Osteoblast (primary cell): Measurements from ENCODE around the gene SLC23A2. TPM values are rescaled to one million over a fixed set of nuclear protein-coding genes. Genes with fewer than 3 reads are reported as not detected.

Experiments used
- DNase-seq: peaks from one replicate; pipeline ENCODE4 v3.0.0; 2011; ENCODE audit warnings: low spot score, mixed read lengths; ENCODE audit not compliant: insufficient read length; ENCODE audit errors: missing footprints
- H2AFZ ChIP-seq: 2 replicates; pipeline ENCODE4 v1.6.0; 2011; ENCODE audit warnings: mild to moderate bottlenecking, low read length
- H3K27ac ChIP-seq: 2 replicates; pipeline ENCODE4 v1.5.1; 2011; ENCODE audit warnings: mild to moderate bottlenecking, low read depth, low read length, moderate library complexity
- H3K27me3 ChIP-seq: 2 replicates; pipeline ENCODE4 v1.6.0; 2012; ENCODE audit warnings: mild to moderate bottlenecking, control low read depth, inconsistent platforms, low read length, moderate library complexity; ENCODE audit not compliant: insufficient read depth
- H3K36me3 ChIP-seq: 2 replicates; pipeline ENCODE4 v1.5.1; 2011; ENCODE audit warnings: mild to moderate bottlenecking, low read length, control low read depth, moderate library complexity; ENCODE audit not compliant: insufficient read depth
- H3K4me1 ChIP-seq: 2 replicates; pipeline ENCODE4 v1.5.1; 2011; ENCODE audit warnings: mild to moderate bottlenecking, low read length, control low read depth, moderate library complexity; ENCODE audit not compliant: insufficient read depth
- H3K4me2 ChIP-seq: 2 replicates; pipeline ENCODE4 v1.6.0; 2011; ENCODE audit warnings: mild to moderate bottlenecking, low read length; ENCODE audit not compliant: insufficient read depth
- H3K4me3 ChIP-seq: fragments of 200-600 bp; sonication (generic); 3 replicates; pipeline ENCODE4 v1.5.1; 2012; ENCODE audit warnings: mild to moderate bottlenecking, low read length, inconsistent platforms; ENCODE audit not compliant: insufficient read depth
- H3K79me2 ChIP-seq: 2 replicates; pipeline ENCODE4 v1.6.0; 2012; ENCODE audit warnings: mild to moderate bottlenecking, low read length, control low read depth, inconsistent platforms; ENCODE audit not compliant: insufficient read depth
- H3K9me3 ChIP-seq: 2 replicates; pipeline ENCODE4 v1.5.1; 2011; ENCODE audit warnings: low read depth, low read length, control low read depth
- H4K20me1 ChIP-seq: 2 replicates; pipeline ENCODE4 v1.6.0; 2012; ENCODE audit warnings: mild to moderate bottlenecking, low read length, control low read depth; ENCODE audit not compliant: insufficient read depth
- CTCF ChIP-seq: IDR thresholded peaks from 2 replicates; pipeline ENCODE4 v1.5.1; 2011; ENCODE audit warnings: mild to moderate bottlenecking, low read depth, low read length, moderate library complexity; ENCODE audit errors: extremely low read depth
- total RNA-seq: library from RNA; depleted of rRNA; stranded (reverse); fragments of >200 nt; gene quantifications from 2 replicates; pipeline ENCODE4 v1.2.3, GENCODE V29; 2012

The SLC23A2 gene
- total RNA-seq, 1 donor = 20.6 TPM

GRCh38 chr20:4855555-4855954, 145.8 kb downstream of the SLC23A2 start:
- Histone ChIP-seq H4K20me1 (no peaks in the 10 kb centered on the region), H3K9me3 (no peaks in the 10 kb centered on the region), H3K4me3 (no peak overlapping the region), H3K4me2 (no peak overlapping the region), H3K36me3 (peaks cover 26% of the 10 kb centered on the region), H3K27me3 (no peaks in the 10 kb centered on the region), H3K4me1 (no peaks in the 10 kb centered on the region), H2AFZ (no peak overlapping the region), H3K79me2 (no peaks in the 10 kb centered on the region), H3K27ac (no peak overlapping the region)
- no peak for TF ChIP-seq CTCF
- DNase-seq = no peak

- Histone ChIP-seq H4K20me1 (no peaks in the 10 kb centered on the region), H3K36me3 (peaks cover 21% of the 10 kb centered on the region), H3K27ac (no peak overlapping the region), H3K27me3 (no peaks in the 10 kb centered on the region), H3K79me2 (no peaks in the 10 kb centered on the region), H2AFZ (no peak overlapping the region), H3K9me3 (no peaks in the 10 kb centered on the region), H3K4me3 (no peak overlapping the region), H3K4me1 (no peaks in the 10 kb centered on the region), H3K4me2 (no peak overlapping the region)
- TF ChIP-seq CTCF = no peak
- no peak for DNase-seq
These were observed 146.2 kb downstream of the SLC23A2 start for GRCh38 chr20:4855097-4855496.

- no peak for DNase-seq
- Histone ChIP-seq H3K79me2 (no peaks in the 10 kb centered on the region), H3K27ac (no peak overlapping the region), H4K20me1 (no peaks in the 10 kb centered on the region), H3K36me3 (peaks cover 18% of the 10 kb centered on the region), H3K4me1 (no peaks in the 10 kb centered on the region), H3K4me3 (no peak overlapping the region), H3K27me3 (no peaks in the 10 kb centered on the region), H2AFZ (no peak overlapping the region), H3K9me3 (no peaks in the 10 kb centered on the region), H3K4me2 (no peak overlapping the region)
- TF ChIP-seq CTCF = no peak
These were observed 146.8 kb downstream of the SLC23A2 start for GRCh38 chr20:4854561-4854901.

- H3K79me2 ChIP-seq = no peaks in the 10 kb centered on the region
- no peak for DNase-seq
- no peak overlapping the region for H2AFZ ChIP-seq
- no peak for TF ChIP-seq CTCF
- H3K4me1 ChIP-seq = no peaks in the 10 kb centered on the region
- H3K9me3 ChIP-seq = no peaks in the 10 kb centered on the region
- H4K20me1 ChIP-seq = no peaks in the 10 kb centered on the region
- H3K27me3 ChIP-seq = no peaks in the 10 kb centered on the region
- H3K4me2 ChIP-seq = no peak overlapping the region
- no peak overlapping the region for H3K4me3 ChIP-seq
- no peak overlapping the region for H3K27ac ChIP-seq
- peaks cover 13% of the 10 kb centered on the region for H3K36me3 ChIP-seq
These were observed 147.4 kb downstream of the SLC23A2 start for GRCh38 chr20:4853757-4854560.
